Calu3 (cell line): ENCODE data around the gene LZTFL1. TPM values are rescaled to one million over a fixed set of nuclear protein-coding genes. Genes with fewer than 3 reads are reported as not detected.

Experiments
- BruUV-seq: library from RNA; stranded (reverse); fragments of 400-500 nt; replicated peaks from 2 replicates; lab custom pipeline; 2021; lab: Mats Ljungman, UMichigan
- CTCF ChIA-PET: fragments of 300-600 bp; sonication (Branson Sonifier 250); formaldehyde crosslinking; loops from one replicate; lab custom pipeline; 2022; ENCODE audit warnings: antibody characterized with exemption; lab: Charles Lee
- DNase-seq: peaks from one replicate; pipeline ENCODE4 v3.0.0; 2022
- H3K27ac Mint-ChIP-seq: one replicate; pipeline ENCODE4 v1.8.0; 2022; ENCODE audit warnings: mixed read lengths; ENCODE audit not compliant: unreplicated experiment
- H3K27me3 Mint-ChIP-seq: one replicate; pipeline ENCODE4 v1.8.0; 2022; ENCODE audit warnings: mixed read lengths; ENCODE audit not compliant: unreplicated experiment
- H3K36me3 Mint-ChIP-seq: one replicate; pipeline ENCODE4 v1.8.0; 2022; ENCODE audit warnings: mild to moderate bottlenecking, moderate library complexity, mixed read lengths; ENCODE audit not compliant: insufficient read depth, unreplicated experiment
- H3K4me1 Mint-ChIP-seq: one replicate; pipeline ENCODE4 v1.8.0; 2022; ENCODE audit warnings: mild to moderate bottlenecking, low read depth, mixed read lengths; ENCODE audit not compliant: unreplicated experiment
- H3K4me3 Mint-ChIP-seq: one replicate; pipeline ENCODE4 v1.8.0; 2022; ENCODE audit warnings: mild to moderate bottlenecking, low read depth, moderate library complexity, mixed read lengths; ENCODE audit not compliant: unreplicated experiment
- H3K9me3 Mint-ChIP-seq: one replicate; pipeline ENCODE4 v1.8.0; 2022; ENCODE audit warnings: low read depth, mixed read lengths; ENCODE audit not compliant: unreplicated experiment
- CTCF ChIP-seq: fragments of 200-600 bp; IDR thresholded peaks from one replicate; pipeline ENCODE4 v1.8.0; 2022; ENCODE audit warnings: antibody characterized with exemption; ENCODE audit not compliant: unreplicated experiment
- intact Hi-C: fragments of 100-400 bp; cut with micrococcal nuclease; formaldehyde crosslinking; loops from one replicate; pipeline ENCODE4 v1.10.0; 2022; ENCODE audit not compliant: unreplicated experiment
- total RNA-seq: library from RNA; stranded (reverse); gene quantifications from 2 replicates; pipeline ENCODE4 v1.2.3, GENCODE V29; 2022

LZTFL1 gene
- total RNA-seq, 1 experiment from 2014 or later, result 12.7 TPM

DNA sequence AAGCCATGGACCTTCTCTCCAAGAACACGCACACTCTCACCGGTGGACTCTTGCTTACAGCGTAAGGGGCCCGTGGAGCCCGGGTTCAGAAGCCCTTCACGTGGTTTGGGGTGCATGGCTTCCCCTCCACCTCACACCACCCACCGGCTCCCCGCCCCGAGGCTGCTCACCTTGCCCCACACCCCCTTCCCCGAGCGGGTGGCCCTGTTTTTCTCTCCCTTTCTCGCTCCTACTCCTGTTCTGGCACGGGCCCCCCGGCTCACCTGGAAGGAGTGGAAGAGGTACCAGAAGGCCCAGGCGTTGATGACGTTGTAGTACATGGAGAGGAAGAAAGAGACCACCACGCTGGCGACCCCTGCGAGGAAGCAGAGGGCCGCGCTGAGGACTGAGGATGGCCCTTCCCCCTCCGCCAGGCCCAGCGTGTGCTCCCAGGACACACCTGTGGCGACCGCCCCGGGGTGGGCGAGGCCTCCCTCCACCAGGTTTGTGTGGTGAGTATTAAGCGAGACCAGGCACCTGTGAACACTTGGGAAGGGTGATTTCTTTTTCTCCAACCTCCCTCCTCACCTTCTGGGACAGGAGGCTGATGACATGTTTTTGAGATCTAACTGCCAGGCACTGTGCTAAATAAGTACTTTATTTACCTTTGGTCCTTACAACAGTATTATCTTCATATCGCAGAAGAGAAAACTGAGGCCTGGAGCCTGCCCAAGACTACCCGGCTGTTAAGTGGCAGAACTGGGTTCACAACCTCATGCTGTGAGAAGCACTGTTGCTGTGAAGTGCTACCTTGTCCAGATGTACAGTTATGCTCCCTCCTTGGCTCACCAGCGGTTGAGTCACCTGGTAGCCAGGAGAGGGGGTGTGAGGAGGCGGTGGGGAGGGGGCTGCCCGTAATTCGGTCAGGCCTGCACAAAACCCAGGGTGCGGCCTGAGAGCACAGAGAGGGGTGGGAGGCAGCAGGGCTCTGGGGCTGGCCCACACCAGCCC, 61.9 kb downstream of the LZTFL1 start:
- Mint-ChIP-seq H3K4me3 (no peak overlapping the region), H3K27me3 (peaks cover 7% of the 10 kb centered on the region), H3K27ac (no peak overlapping the region), H3K36me3 (no peaks in the 10 kb centered on the region), H3K9me3 (no peaks in the 10 kb centered on the region), H3K4me1 (no peaks in the 10 kb centered on the region)
- intact Hi-C loops, result no loop called here
- CTCF ChIA-PET, result no interaction called here
- BruUV-seq, result no TSS peak
- DNase-seq, result no peak
- no peak for TF ChIP-seq CTCF

GRCh38 chr3:45778761-45779201, 63.1 kb downstream of the LZTFL1 start:
- CTCF ChIA-PET, result no interaction called here
- intact Hi-C loops, result no loop called here
- Mint-ChIP-seq H3K4me1 (peaks cover 6% of the 10 kb centered on the region), H3K4me3 (no peak overlapping the region), H3K36me3 (no peaks in the 10 kb centered on the region), H3K27me3 (no peaks in the 10 kb centered on the region), H3K27ac (no peak overlapping the region), H3K9me3 (no peaks in the 10 kb centered on the region)
- DNase-seq, result no peak
- no peak for TF ChIP-seq CTCF
- no TSS peak for BruUV-seq

GRCh38 chr3:45777746-45778386, 64.1 kb downstream of the LZTFL1 start:
- Mint-ChIP-seq H3K27me3 (no peaks in the 10 kb centered on the region), H3K36me3 (no peaks in the 10 kb centered on the region), H3K9me3 (no peaks in the 10 kb centered on the region), H3K4me3 (no peak overlapping the region), H3K4me1 (peaks cover 12% of the 10 kb centered on the region), H3K27ac (no peak overlapping the region)
- DNase-seq, result no peak
- BruUV-seq, result no TSS peak
- TF ChIP-seq CTCF, result no peak
- CTCF ChIA-PET, result no interaction called here
- intact Hi-C loops, result no loop called here

GRCh38 chr3:45777111-45777745, 64.7 kb downstream of the LZTFL1 start:
- peaks cover 12% of the 10 kb centered on the region for H3K4me1 Mint-ChIP-seq
- BruUV-seq, result no TSS peak
- H3K9me3 Mint-ChIP-seq, result no peaks in the 10 kb centered on the region
- DNase-seq, result no peak
- no peak for TF ChIP-seq CTCF
- intact Hi-C loops, result no loop called here
- H3K27me3 Mint-ChIP-seq, result no peaks in the 10 kb centered on the region
- H3K36me3 Mint-ChIP-seq, result no peaks in the 10 kb centered on the region
- no peak overlapping the region for H3K4me3 Mint-ChIP-seq
- CTCF ChIA-PET, result no interaction called here
- H3K27ac Mint-ChIP-seq, result no peak overlapping the region
